Trophoblast cell (in vitro differentiated cells and primary cell): ENCODE measurements around the gene USO1.

Experiments
- DNase-seq, 2 donors: peaks; one replicate each; pipeline ENCODE4 v3.0.0-alpha.2; 2016
- H2AFZ ChIP-seq: 2 replicates; pipeline ENCODE4 v1.6.1; 2013; ENCODE audit warnings: low read length, moderate library complexity, mild to moderate bottlenecking; ENCODE audit not compliant: insufficient read depth, poor library complexity
- H2AK5ac ChIP-seq: 2 replicates; pipeline ENCODE4 v1.6.1; 2013; ENCODE audit warnings: mild to moderate bottlenecking, low read length
- H2BK120ac ChIP-seq: 2 replicates; pipeline ENCODE4 v1.6.1; 2013; ENCODE audit warnings: low read length, mild to moderate bottlenecking, moderate library complexity; ENCODE audit not compliant: insufficient read depth, poor library complexity
- H2BK12ac ChIP-seq: 2 replicates; pipeline ENCODE4 v1.6.1; 2013; ENCODE audit warnings: mild to moderate bottlenecking, low read length, moderate library complexity
- H2BK5ac ChIP-seq: 2 replicates; pipeline ENCODE4 v1.6.1; 2013; ENCODE audit warnings: low read length, low read depth, moderate library complexity, mild to moderate bottlenecking; ENCODE audit not compliant: poor library complexity
- H3K14ac ChIP-seq: 2 replicates; pipeline ENCODE4 v1.6.1; 2013; ENCODE audit warnings: mild to moderate bottlenecking, low read length
- H3K18ac ChIP-seq: 2 replicates; pipeline ENCODE4 v1.6.1; 2013; ENCODE audit warnings: mild to moderate bottlenecking, low read length
- H3K23ac ChIP-seq: 2 replicates; pipeline ENCODE4 v1.6.1; 2013; ENCODE audit warnings: low read length
- H3K27ac ChIP-seq: 2 replicates; pipeline ENCODE4 v1.5.1; 2013; ENCODE audit warnings: low read depth, mild to moderate bottlenecking, inconsistent platforms, low read length, moderate library complexity
- H3K27me3 ChIP-seq: 2 replicates; pipeline ENCODE4 v1.6.1; 2013; ENCODE audit warnings: inconsistent platforms, mild to moderate bottlenecking, low read length, moderate library complexity; ENCODE audit not compliant: insufficient read depth
- H3K36me3 ChIP-seq, 2 experiments: 1 replicate in 1 of 2; 2 replicates in 1 of 2; pipeline ENCODE4 v1.6.1; 2013; ENCODE audit warnings: low read length in 2 of 2, mild to moderate bottlenecking in 2 of 2, moderate library complexity in 1 of 2; ENCODE audit not compliant: insufficient read depth in 2 of 2, control insufficient read depth in 1 of 2
- H3K4ac ChIP-seq: 2 replicates; pipeline ENCODE4 v1.6.1; 2013; ENCODE audit warnings: low read depth, mild to moderate bottlenecking, low read length, moderate library complexity
- H3K4me1 ChIP-seq, 2 experiments: 1 replicate in 1 of 2; 2 replicates in 1 of 2; pipeline ENCODE4 v1.6.1; 2013; ENCODE audit warnings: low read length in 2 of 2, mild to moderate bottlenecking in 2 of 2, moderate library complexity in 1 of 2; ENCODE audit not compliant: insufficient read depth in 2 of 2, control insufficient read depth in 1 of 2
- H3K4me2 ChIP-seq: 2 replicates; pipeline ENCODE4 v1.6.1; 2013; ENCODE audit warnings: inconsistent platforms, mild to moderate bottlenecking, low read length, moderate library complexity
- H3K4me3 ChIP-seq: 2 replicates; pipeline ENCODE4 v1.5.1; 2013; ENCODE audit warnings: mild to moderate bottlenecking, low read depth, low read length, inconsistent platforms
- H3K79me1 ChIP-seq: one replicate; pipeline ENCODE4 v1.6.1; 2013; ENCODE audit warnings: low read length
- H3K79me2 ChIP-seq: 2 replicates; pipeline ENCODE4 v1.6.1; 2013; ENCODE audit warnings: low read length, mild to moderate bottlenecking; ENCODE audit not compliant: control insufficient read depth, insufficient read depth, poor library complexity
- H3K9ac ChIP-seq: 2 replicates; pipeline ENCODE4 v1.6.1; 2013; ENCODE audit warnings: mild to moderate bottlenecking, low read length
- H3K9me3 ChIP-seq: 2 replicates; pipeline ENCODE4 v1.6.1; 2013; ENCODE audit warnings: low read depth, mild to moderate bottlenecking, control low read depth, inconsistent platforms, low read length; ENCODE audit not compliant: insufficient read depth
- H4K12ac ChIP-seq: 2 replicates; pipeline ENCODE4 v1.6.1; 2013; ENCODE audit warnings: low read depth, mild to moderate bottlenecking, low read length, moderate library complexity
- H4K8ac ChIP-seq: 2 replicates; pipeline ENCODE4 v1.6.1; 2013; ENCODE audit warnings: low read depth, mild to moderate bottlenecking, low read length, moderate library complexity
- H4K91ac ChIP-seq: one replicate; pipeline ENCODE4 v1.6.1; 2013; ENCODE audit warnings: low read depth, mild to moderate bottlenecking, low read length, moderate library complexity
- WGBS: extraction: QIAGEN DNeasy Blood & Tissue Kit; methylation state at CpG from one replicate; pipeline ENCODE4 v1.1.7; 2013; ENCODE audit warnings: missing lambda C conversion rate; ENCODE audit not compliant: insufficient read length, insufficient coverage; ENCODE audit errors: extremely low coverage; 5-methylcytosine and 5-hydroxymethylcytosine counted together

USO1 gene

GRCh38 chr4:75848891-75849290 is 124.5 kb downstream of the USO1 start:
- Histone ChIP-seq H4K12ac (no peak overlapping the region), H3K23ac (no peak overlapping the region), H3K27me3 (no peaks in the 10 kb centered on the region), H3K36me3 (no peaks in the 10 kb centered on the region), H3K4me3 (no peak overlapping the region), H2BK5ac (no peak overlapping the region), H3K79me1 (peaks cover 2% of the 10 kb centered on the region), H3K27ac (no peak overlapping the region), H2BK120ac (no peak overlapping the region), H4K91ac (no peak overlapping the region), H3K79me2 (no peaks in the 10 kb centered on the region), H4K8ac (no peak overlapping the region), H3K14ac (no peak overlapping the region), H3K9ac (no peak overlapping the region), H2BK12ac (no peak overlapping the region), H3K4me2 (no peak overlapping the region), H3K18ac (no peak overlapping the region), H2AK5ac (no peak overlapping the region), H3K4me1 (peaks cover 2% of the 10 kb centered on the region in 2 experiments), H3K9me3 (no peaks in the 10 kb centered on the region), H2AFZ (no peak overlapping the region), H3K4ac (no peak overlapping the region)
- DNase-seq, result peak; percentile 14 to 70
- no CpG with 5 or more reads among the region's 4 CpGs for WGBS

GRCh38 chr4:75849461-75849860 is 125.1 kb downstream of the USO1 start:
- no CpG with 5 or more reads among the region's 6 CpGs for WGBS
- H2BK12ac ChIP-seq, result no peak overlapping the region
- no peaks in the 10 kb centered on the region for H3K9me3 ChIP-seq
- H4K12ac ChIP-seq, result no peak overlapping the region
- no peak overlapping the region for H4K91ac ChIP-seq
- H3K23ac ChIP-seq, result no peak overlapping the region
- H4K8ac ChIP-seq, result no peak overlapping the region
- no peak overlapping the region for H3K4me2 ChIP-seq
- H3K4ac ChIP-seq, result no peak overlapping the region
- H3K4me1 ChIP-seq, result peaks cover under 1 to 1% of the 10 kb centered on the region in 2 experiments
- no peak overlapping the region for H2BK120ac ChIP-seq
- no peaks in the 10 kb centered on the region for H3K27me3 ChIP-seq
- H3K79me2 ChIP-seq, result no peaks in the 10 kb centered on the region
- H3K9ac ChIP-seq, result no peak overlapping the region
- no peaks in the 10 kb centered on the region for H3K36me3 ChIP-seq
- H3K14ac ChIP-seq, result no peak overlapping the region
- no peak overlapping the region for H2BK5ac ChIP-seq
- H3K79me1 ChIP-seq, result peaks cover under 1% of the 10 kb centered on the region
- DNase-seq, result peak; percentile 41 to 60
- no peak overlapping the region for H2AFZ ChIP-seq
- H3K27ac ChIP-seq, result no peak overlapping the region
- H3K4me3 ChIP-seq, result no peak overlapping the region
- no peak overlapping the region for H3K18ac ChIP-seq
- no peak overlapping the region for H2AK5ac ChIP-seq

- DNase-seq, result no peak
- Histone ChIP-seq H3K4me1 (no peaks in the 10 kb centered on the region), H2AFZ (no peak overlapping the region), H3K4me3 (no peak overlapping the region), H3K18ac (no peak overlapping the region), H3K9me3 (no peaks in the 10 kb centered on the region), H3K27me3 (no peaks in the 10 kb centered on the region), H3K36me3 (no peaks in the 10 kb centered on the region), H2AK5ac (no peak overlapping the region), H4K12ac (no peak overlapping the region), H3K79me1 (no peaks in the 10 kb centered on the region), H3K14ac (no peak overlapping the region), H4K91ac (no peak overlapping the region), H3K79me2 (no peaks in the 10 kb centered on the region), H2BK12ac (no peak overlapping the region), H4K8ac (no peak overlapping the region), H3K9ac (no peak overlapping the region), H3K23ac (no peak overlapping the region), H2BK5ac (no peak overlapping the region), H3K4me2 (no peak overlapping the region), H3K4ac (no peak overlapping the region), H2BK120ac (no peak overlapping the region), H3K27ac (no peak overlapping the region)
- no CpG with 5 or more reads among the region's 1 CpG for WGBS
Measured at GRCh38 chr4:75858721-75859120, 134.3 kb downstream of the USO1 start.

GRCh38 chr4:75860606-75861005 is 136.2 kb downstream of the USO1 start:
- Histone ChIP-seq H3K18ac (no peak overlapping the region), H4K12ac (no peak overlapping the region), H2AFZ (no peak overlapping the region), H3K9me3 (no peaks in the 10 kb centered on the region), H3K36me3 (no peaks in the 10 kb centered on the region), H4K8ac (no peak overlapping the region), H3K4ac (no peak overlapping the region), H3K14ac (no peak overlapping the region), H2BK5ac (no peak overlapping the region), H3K27ac (peak overlapping the region; percentile 37), H3K4me2 (no peak overlapping the region), H3K79me2 (no peaks in the 10 kb centered on the region), H3K4me3 (no peak overlapping the region), H3K23ac (no peak overlapping the region), H3K9ac (no peak overlapping the region), H3K4me1 (no peaks in the 10 kb centered on the region), H2BK120ac (no peak overlapping the region), H3K27me3 (no peaks in the 10 kb centered on the region), H2BK12ac (no peak overlapping the region), H4K91ac (no peak overlapping the region), H2AK5ac (no peak overlapping the region), H3K79me1 (no peaks in the 10 kb centered on the region)
- DNase-seq, result peak; percentile 87 to 92
- WGBS, result no CpG with 5 or more reads among the region's 5 CpGs
